HPDE6-E6E7 (cell line): ENCODE data around the gene RIN3.

Source experiments
- DNase-seq: peaks from one replicate; pipeline ENCODE4 v3.0.0; 2011; ENCODE audit warnings: missing footprints; ENCODE audit errors: extremely low spot score

RIN3 gene

GRCh38 chr14:92555465-92556111 lies 42.0 kb downstream of the RIN3 start:
- no peak for DNase-seq

- DNase-seq, result no peak
These were observed 42.7 kb downstream of the RIN3 start for GRCh38 chr14:92556255-92556741.

GRCh38 chr14:92556863-92557543 lies 43.4 kb downstream of the RIN3 start:
- no peak for DNase-seq

GRCh38 chr14:92557544-92557912 lies 43.9 kb downstream of the RIN3 start:
- DNase-seq, result no peak

GRCh38 chr14:92558319-92558718 lies 44.7 kb downstream of the RIN3 start:
- no peak for DNase-seq

- no peak for DNase-seq
These were observed 45.9 kb downstream of the RIN3 start for GRCh38 chr14:92559486-92559885.

GRCh38 chr14:92560106-92560865 lies 46.7 kb downstream of the RIN3 start:
- no peak for DNase-seq

- no peak for DNase-seq
These were observed 48.4 kb downstream of the RIN3 start for GRCh38 chr14:92561906-92562479.

- peak; percentile 33 for DNase-seq
These were observed 49.8 kb downstream of the RIN3 start for GRCh38 chr14:92563359-92563758.

GRCh38 chr14:92563765-92564285 lies 50.2 kb downstream of the RIN3 start:
- no peak for DNase-seq

- DNase-seq, result no peak
These were observed 50.9 kb downstream of the RIN3 start for GRCh38 chr14:92564344-92565039.

GRCh38 chr14:92565040-92565717 lies 51.6 kb downstream of the RIN3 start:
- DNase-seq, result no peak

- DNase-seq, result peak; percentile 31
These were observed 52.1 kb downstream of the RIN3 start for GRCh38 chr14:92565718-92566115.

- no peak for DNase-seq
These were observed 53.7 kb downstream of the RIN3 start for GRCh38 chr14:92567173-92567725.

- no peak for DNase-seq
These were observed 55.3 kb downstream of the RIN3 start for GRCh38 chr14:92568621-92569479.

GRCh38 chr14:92570674-92571262 lies 57.2 kb downstream of the RIN3 start:
- DNase-seq, result no peak

- DNase-seq, result no peak
These were observed 58.5 kb downstream of the RIN3 start for GRCh38 chr14:92572050-92572449.

GRCh38 chr14:92573761-92574498 lies 60.3 kb downstream of the RIN3 start:
- DNase-seq, result no peak
